Subcutaneous adipose tissue (tissue), 4 donors: ENCODE results near the gene GNAS-AS1. TPM values are rescaled to one million over a fixed set of nuclear protein-coding genes. Genes with fewer than 3 reads are reported as not detected.

ENCODE experiments used
- CTCF ChIP-seq: fragments of 450-650 bp; IDR thresholded peaks from one replicate; pipeline ENCODE4 v1.5.1; 2016; ENCODE audit warnings: low read depth, mild to moderate bottlenecking, control low read depth, antibody characterized with exemption, moderate library complexity
- total RNA-seq, 4 donors: library from RNA; depleted of rRNA; stranded (reverse); fragments of >200 nt; gene quantifications; one replicate each; pipeline ENCODE4 v1.1.0, GENCODE V29; 2016

Gene GNAS-AS1
- total RNA-seq, 4 donors from 2014 or later = 0.34 TPM; not detected in 3

- no peak for TF ChIP-seq CTCF
These were observed 3.2 kb downstream of the GNAS-AS1 start for GRCh38 chr20:58847463-58847862.

DNA sequence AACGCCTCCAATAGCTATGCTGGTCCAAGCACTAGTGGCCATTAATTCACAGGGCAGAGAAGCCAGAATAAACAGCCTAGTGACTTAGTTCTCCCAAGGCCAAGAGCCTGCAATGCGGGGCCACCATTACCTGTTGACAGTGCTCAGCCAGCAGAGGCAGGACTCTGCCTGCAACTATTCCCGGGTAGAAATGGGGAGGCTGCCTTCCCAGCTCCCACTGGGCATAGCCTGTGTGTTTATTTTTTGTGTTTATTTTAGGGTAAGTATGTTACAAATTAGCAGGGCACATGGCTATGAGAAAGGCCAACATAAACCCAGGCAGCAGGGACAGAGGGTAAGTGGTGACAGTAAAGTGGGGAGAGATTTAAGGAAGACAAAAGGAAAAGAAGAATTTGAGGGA lies 5.0 kb downstream of the GNAS-AS1 start:
- TF ChIP-seq CTCF = no peak

DNA sequence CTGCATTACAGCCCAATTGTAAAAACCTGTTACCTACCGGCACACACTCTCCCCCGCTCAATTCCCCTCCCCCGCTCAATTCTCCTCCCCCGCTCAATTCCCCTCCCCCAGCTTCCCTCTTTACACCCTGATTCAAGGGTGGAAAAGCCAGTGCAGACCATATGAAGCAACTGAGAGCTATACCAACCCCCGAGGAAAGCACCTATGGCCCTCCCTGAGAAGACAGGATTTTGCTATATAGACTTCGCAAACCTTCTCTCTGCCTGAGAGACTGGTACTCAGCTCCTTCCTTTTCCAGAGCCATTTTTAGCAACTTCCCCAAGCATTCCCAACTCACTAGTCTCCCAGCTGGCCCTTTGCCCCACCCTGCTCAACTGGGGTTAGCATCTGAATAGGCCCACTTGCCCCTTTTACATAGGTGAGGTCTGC lies 7.6 kb downstream of the GNAS-AS1 start:
- TF ChIP-seq CTCF = no peak

GRCh38 chr20:58842276-58842675 lies 8.4 kb downstream of the GNAS-AS1 start:
- no peak for TF ChIP-seq CTCF

GRCh38 chr20:58841539-58842264 lies 9.0 kb downstream of the GNAS-AS1 start:
- TF ChIP-seq CTCF = no peak

DNA sequence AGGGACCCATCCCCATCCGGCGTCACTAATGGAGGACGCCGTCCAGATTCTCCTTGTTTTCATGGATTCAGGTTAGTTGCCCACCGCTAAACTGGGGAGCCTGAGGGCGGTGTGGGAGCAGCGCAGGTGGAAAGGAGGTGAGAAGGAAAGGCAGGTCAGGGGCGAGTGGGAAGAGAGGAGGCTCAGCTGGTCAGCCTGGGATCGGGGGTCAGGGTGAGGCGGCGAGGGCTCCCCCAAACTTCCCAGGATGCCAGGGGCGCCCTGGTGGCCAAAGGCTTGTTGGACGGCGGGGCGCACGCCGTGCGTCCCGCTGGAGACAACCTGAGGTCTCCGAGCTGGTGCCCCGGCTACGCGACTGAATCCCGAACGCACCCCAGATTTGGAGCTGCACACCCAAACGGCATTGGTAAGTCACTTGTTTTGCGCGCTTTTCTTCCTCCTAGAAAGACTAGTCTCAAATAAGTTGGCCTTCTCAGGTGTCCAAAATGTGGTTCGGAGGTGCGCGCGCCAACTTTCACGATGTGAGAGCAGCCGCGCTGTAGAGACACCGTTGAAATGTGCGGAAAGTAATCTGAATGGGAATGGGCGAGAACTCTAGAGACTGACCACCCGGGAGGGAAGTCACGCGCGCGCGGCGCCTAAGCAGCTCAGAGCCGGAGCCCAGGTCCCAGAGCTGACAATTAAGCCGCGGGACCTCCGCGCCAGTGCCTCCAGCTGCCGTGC lies 9.7 kb downstream of the GNAS-AS1 start:
- no peak for TF ChIP-seq CTCF

DNA sequence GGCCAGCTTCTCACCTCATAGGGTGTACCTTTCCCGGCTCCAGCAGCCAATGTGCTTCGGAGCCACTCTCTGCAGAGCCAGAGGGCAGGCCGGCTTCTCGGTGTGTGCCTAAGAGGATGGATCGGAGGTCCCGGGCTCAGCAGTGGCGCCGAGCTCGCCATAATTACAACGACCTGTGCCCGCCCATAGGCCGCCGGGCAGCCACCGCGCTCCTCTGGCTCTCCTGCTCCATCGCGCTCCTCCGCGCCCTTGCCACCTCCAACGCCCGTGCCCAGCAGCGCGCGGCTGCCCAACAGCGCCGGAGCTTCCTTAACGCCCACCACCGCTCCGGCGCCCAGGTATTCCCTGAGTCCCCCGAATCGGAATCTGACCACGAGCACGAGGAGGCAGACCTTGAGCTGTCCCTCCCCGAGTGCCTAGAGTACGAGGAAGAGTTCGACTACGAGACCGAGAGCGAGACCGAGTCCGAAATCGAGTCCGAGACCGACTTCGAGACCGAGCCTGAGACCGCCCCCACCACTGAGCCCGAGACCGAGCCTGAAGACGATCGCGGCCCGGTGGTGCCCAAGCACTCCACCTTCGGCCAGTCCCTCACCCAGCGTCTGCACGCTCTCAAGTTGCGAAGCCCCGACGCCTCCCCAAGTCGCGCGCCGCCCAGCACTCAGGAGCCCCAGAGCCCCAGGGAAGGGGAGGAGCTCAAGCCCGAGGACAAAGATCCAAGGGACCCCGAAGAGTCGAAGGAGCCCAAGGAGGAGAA lies 10.5 kb downstream of the GNAS-AS1 start:
- no peak for TF ChIP-seq CTCF
